NCI-H187 (cell line): ENCODE measurements around the gene PSMD2.
A peak's percentile ranks its signal among the peaks of the same experiment; 100 is the strongest.
"Not testable (repeated sequence)": the region's sequence is repeated elsewhere in the genome, so short reads cannot be mapped to it uniquely, and the experiment has no call there.

Source experiments
- DNase-seq, 2 experiments: peaks; one replicate each; lab custom pipeline; 2025; lab: John Stamatoyannopoulos, UW

The PSMD2 gene

GRCh38 chr3:184298759-184299487 lies at the start of gene PSMD2:
Gene PSMD2 (plus strand): TSS chr3:184299241. CDS start chr3:184299267, 26 bp downstream.
- peak; percentile 89 to 95 for DNase-seq

GRCh38 chr3:184249412-184250166 lies 49.5 kb upstream of the PSMD2 start, which contains the start of gene EEF1AKMT4:
Gene EEF1AKMT4 (plus strand): TSS chr3:184249672. CDS start chr3:184249695, 23 bp downstream.
- peak; percentile 91 to 92 for DNase-seq

- peak; percentile 86 to 89 for DNase-seq
Measured at GRCh38 chr3:184250167-184250828, 48.7 kb upstream of the PSMD2 start.

GRCh38 chr3:184255291-184256039 lies 43.6 kb upstream of the PSMD2 start:
- no peak for DNase-seq

GRCh38 chr3:184257083-184257915 lies 41.7 kb upstream of the PSMD2 start:
- no peak for DNase-seq

GRCh38 chr3:184258926-184259325 lies 40.1 kb upstream of the PSMD2 start:
- no peak for DNase-seq

GRCh38 chr3:184259396-184259877 lies 39.6 kb upstream of the PSMD2 start:
- DNase-seq: no peak

- no peak for DNase-seq
Measured at GRCh38 chr3:184259878-184260723, 38.9 kb upstream of the PSMD2 start.

GRCh38 chr3:184260724-184261269 lies 38.2 kb upstream of the PSMD2 start:
- no peak for DNase-seq

- peak; percentile 88 to 92 for DNase-seq
Measured at GRCh38 chr3:184261270-184261853, 37.7 kb upstream of the PSMD2 start, which contains the start of gene CAMK2N2. Gene CAMK2N2 (minus strand): TSS chr3:184261553. CDS start chr3:184261285, 268 bp downstream.

- peak; percentile 51 to 88 for DNase-seq
Measured at GRCh38 chr3:184261854-184262763, 36.9 kb upstream of the PSMD2 start.

- DNase-seq: no peak
Measured at GRCh38 chr3:184262764-184263179, 36.3 kb upstream of the PSMD2 start.

GRCh38 chr3:184267249-184267648 lies 31.8 kb upstream of the PSMD2 start:
- DNase-seq: not testable (repeated sequence)

GRCh38 chr3:184272269-184272668 lies 26.8 kb upstream of the PSMD2 start:
- no peak for DNase-seq

GRCh38 chr3:184275381-184275701 lies 23.7 kb upstream of the PSMD2 start:
- no peak for DNase-seq

GRCh38 chr3:184275961-184276910 lies 22.8 kb upstream of the PSMD2 start, which contains the start of gene ECE2:
Gene ECE2 (plus strand): TSS chr3:184276022. CDS start chr3:184276154, 132 bp downstream.
- DNase-seq: no peak

GRCh38 chr3:184277366-184277765 lies 21.7 kb upstream of the PSMD2 start:
- no peak for DNase-seq
